Heart right ventricle (tissue), 16 donors: ENCODE measurements around the gene P2RX7. TPM values are rescaled to one million over a fixed set of nuclear protein-coding genes. Genes with fewer than 3 reads are reported as not detected.

Source experiments
- ATAC-seq, 8 donors: fragments of 200-7000 bp; cut with Tn5 transposase; one replicate each; pipeline ENCODE4 v1.9.1; 2020; ENCODE audit warnings: mild to moderate bottlenecking in 8 of 8, moderate library complexity in 8 of 8, moderate number of reproducible peaks in 1 of 8
- DNase-seq, 2 donors: peaks; one replicate each; pipeline ENCODE4 v3.0.0-alpha.2; 2020
- H3K27ac ChIP-seq, 10 donors: fragments of 200-600 bp; sonication (generic) in 2 of 10; one replicate each; pipeline versions ENCODE4 v1.5.0 to v1.8.0; 2020 to 2022; ENCODE audit warnings: mild to moderate bottlenecking in 3 of 10
- H3K27me3 ChIP-seq, 7 donors: fragments of 200-600 bp; one replicate each; pipeline ENCODE4 v1.8.0; 2021 to 2022; ENCODE audit warnings: mild to moderate bottlenecking in 2 of 7
- H3K36me3 ChIP-seq, 9 donors: fragments of 200-600 bp; sonication (generic) in 1 of 9; one replicate each; pipeline versions ENCODE4 v1.5.0 to v1.8.0; 2020 to 2022; ENCODE audit warnings: mild to moderate bottlenecking in 2 of 9
- H3K4me1 ChIP-seq, 9 donors: fragments of 200-600 bp; sonication (generic) in 1 of 9; one replicate each; pipeline versions ENCODE4 v1.5.0 to v1.8.0; 2020 to 2022; ENCODE audit warnings: mild to moderate bottlenecking in 4 of 9
- H3K4me3 ChIP-seq, 10 donors: fragments of 200-600 bp; sonication (generic) in 2 of 10; one replicate each; pipeline versions ENCODE4 v1.5.0 to v1.8.0; 2020 to 2022; ENCODE audit warnings: mild to moderate bottlenecking in 7 of 10, moderate library complexity in 2 of 10
- H3K9me3 ChIP-seq, 11 donors: fragments of 200-600 bp in 10 of 11; sonication (generic) in 2 of 11; one replicate each; pipeline versions ENCODE4 v1.5.0 to v1.8.0; 2013 to 2022; ENCODE audit warnings: mild to moderate bottlenecking in 2 of 11, control low read depth in 1 of 11, moderate library complexity in 1 of 11
- WGBS, 2 donors: extraction: QIAGEN DNeasy Blood & Tissue Kit; methylation state at CpG; one replicate each; pipeline ENCODE4 v1.1.7; 2013; ENCODE audit warnings: inconsistent platforms in 1 of 2; 5-methylcytosine and 5-hydroxymethylcytosine counted together
- intact Hi-C, 10 donors: fragments of 100-400 bp; cut with DNase I; formaldehyde crosslinking; loops; one replicate each; pipeline versions ENCODE4 v1.11.1 to v1.14.2; 2022
- polyA plus RNA-seq, 2 donors: library from polyadenylated mRNA; stranded (reverse); fragments of 200-250 nt; gene quantifications; one replicate each; pipeline ENCODE4 v1.2.3, GENCODE V29; 2013
- total RNA-seq, 10 donors: library from RNA; stranded (reverse); fragmentation: NEBNext Ultra II Directional in 3 of 10; extraction: Animal tissue kit (Norgen Biotek cat#: 25700) in 3 of 10; gene quantifications; one replicate each; pipeline versions ENCODE4 v1.2.1 to v1.2.4, GENCODE V29; 2021 to 2023
- TF ChIP-seq, protein P1 (sequence below), 9 donors: fragments of 200-600 bp; sonication (generic) in 2 of 9; IDR thresholded peaks; one replicate each; pipeline versions ENCODE4 v1.5.0 to v1.8.0; 2021 to 2022; ENCODE audit warnings: antibody characterized with exemption in 9 of 9, mild to moderate bottlenecking in 5 of 9, moderate library complexity in 1 of 9
- donor health status: Arrhythmogenic right ventricular cardiomyopathy.
- donor health status: ischemic (EF 13 %, LVEDD 7.1; RV severe dilation, severe dysfunction).
- donor health status: healthy with polysubstance abuse.
- donor health status: DM: no; HTN: yes; CAD: no.
- donor health status: DM: no; HTN: no; CAD: no.
- donor health status: ischemic (EF 25% LVEDD 6.9; RV normal size, moderate dysfunction).
- donor health status: ischemic (EF 25% LVEDD 5.7; RV mildly dilated, moderate dysfunction).
- donor health status: healthy.
- donor health status: DM: yes; HTN: yes; CAD: no.
- donor health status: Ischemic cardiomyopathy.
- donor health status: ischemic (EF 35%, LVEDD 5.7; RV mildly dilated, moderate dysfunction).
- donor health status: nonischemic (EF 11% LVEDD 7.7; RV severe dilation, severe dysfunction).
- donor health status: DM: yes; HTN: yes; CAD: no.
- donor health status: PGD.
- donor health status: ischemic (EF 29% LVEDD 5.4; RV normal size, mild dysfunction).
- donor health status: nonischemic (EF 23%, LVEDD 6.1; RV moderate dilation, normal function).

Gene P2RX7
- total and polyA plus RNA-seq, 12 donors, result 0.25 to 7.0 (median 1.6) TPM

DNA sequence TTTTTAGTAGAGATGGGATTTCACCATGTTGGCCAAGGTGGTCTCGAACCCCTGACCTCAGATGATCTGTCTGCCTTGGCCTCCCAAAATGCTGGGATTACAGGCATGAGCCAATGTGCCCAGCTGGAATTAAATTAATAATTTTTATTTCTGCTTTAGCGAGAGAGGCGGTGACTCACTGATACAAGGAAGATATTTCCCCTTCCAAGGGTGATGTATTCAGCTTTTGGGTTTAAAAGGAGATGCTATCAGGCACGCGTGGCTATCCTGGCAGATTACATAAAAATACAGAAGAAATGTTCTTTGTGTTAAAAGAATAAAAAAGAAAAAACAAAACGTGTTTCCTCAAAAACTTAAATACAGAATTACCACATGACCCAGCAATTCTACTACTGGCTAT is 12.4 kb upstream of the P2RX7 start:
- Histone ChIP-seq H3K27me3 (no peaks in the 10 kb centered on the region), H3K36me3 (no peaks in the 10 kb centered on the region), H3K4me1 (peaks cover 0 to 10% (median 0%) of the 10 kb centered on the region in 9 donors), H3K9me3 (no peaks in the 10 kb centered on the region), H3K4me3 (no peak overlapping the region), H3K27ac (no peak overlapping the region)
- intact Hi-C loops, result loop anchor here in 2 of 10 donors (5.0 to 10.0 kb wide), 2 partner anchors 74 to 87 kb away; no protein-coding TSS in a partner anchor
- ATAC-seq (no peak), DNase-seq (no peak)
- 65 to 74% methylated on average over 6 of the region's 6 CpGs for WGBS, 2 donors
- TF ChIP-seq, protein P1, sequence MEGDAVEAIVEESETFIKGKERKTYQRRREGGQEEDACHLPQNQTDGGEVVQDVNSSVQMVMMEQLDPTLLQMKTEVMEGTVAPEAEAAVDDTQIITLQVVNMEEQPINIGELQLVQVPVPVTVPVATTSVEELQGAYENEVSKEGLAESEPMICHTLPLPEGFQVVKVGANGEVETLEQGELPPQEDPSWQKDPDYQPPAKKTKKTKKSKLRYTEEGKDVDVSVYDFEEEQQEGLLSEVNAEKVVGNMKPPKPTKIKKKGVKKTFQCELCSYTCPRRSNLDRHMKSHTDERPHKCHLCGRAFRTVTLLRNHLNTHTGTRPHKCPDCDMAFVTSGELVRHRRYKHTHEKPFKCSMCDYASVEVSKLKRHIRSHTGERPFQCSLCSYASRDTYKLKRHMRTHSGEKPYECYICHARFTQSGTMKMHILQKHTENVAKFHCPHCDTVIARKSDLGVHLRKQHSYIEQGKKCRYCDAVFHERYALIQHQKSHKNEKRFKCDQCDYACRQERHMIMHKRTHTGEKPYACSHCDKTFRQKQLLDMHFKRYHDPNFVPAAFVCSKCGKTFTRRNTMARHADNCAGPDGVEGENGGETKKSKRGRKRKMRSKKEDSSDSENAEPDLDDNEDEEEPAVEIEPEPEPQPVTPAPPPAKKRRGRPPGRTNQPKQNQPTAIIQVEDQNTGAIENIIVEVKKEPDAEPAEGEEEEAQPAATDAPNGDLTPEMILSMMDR (IDR thresholded peaks at IDR 0.05), result no peak

DNA sequence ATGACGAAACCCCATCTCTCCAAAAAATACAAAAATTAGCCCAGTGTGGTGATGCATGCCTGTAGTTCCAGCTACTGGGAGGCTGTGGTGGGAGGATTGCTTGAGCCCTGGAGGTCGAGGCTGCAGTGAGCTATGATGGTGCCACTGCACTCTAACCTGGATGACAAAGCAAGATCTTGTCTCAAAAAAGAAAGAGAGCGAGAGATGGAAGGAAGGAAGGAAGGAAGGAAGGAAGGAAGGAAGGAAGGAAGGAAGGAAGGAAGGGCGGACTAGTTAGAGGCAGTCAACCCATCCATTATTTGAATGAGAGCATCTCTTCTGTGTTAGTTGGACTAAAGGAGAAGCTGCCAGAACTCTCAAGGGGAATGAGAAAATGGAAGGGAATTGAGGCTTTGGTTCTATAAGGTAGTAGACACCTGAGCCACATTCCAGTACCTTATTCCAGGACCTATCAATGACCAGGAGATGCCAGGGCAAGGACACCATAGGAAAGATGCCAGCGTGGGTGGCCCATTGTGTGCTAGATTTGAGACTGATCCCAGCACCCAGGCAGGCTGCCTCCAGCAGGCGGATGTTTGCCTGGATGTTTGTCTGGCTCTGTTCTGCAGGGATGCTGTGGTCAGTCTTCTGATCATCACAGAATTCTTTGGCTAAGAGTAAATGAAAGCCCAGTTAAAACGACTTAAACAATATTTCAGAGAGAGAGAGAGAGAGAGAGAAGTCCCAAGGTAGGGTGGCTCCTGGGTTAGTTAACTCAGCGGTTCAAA is 11.5 kb upstream of the P2RX7 start:
- no peaks in the 10 kb centered on the region for H3K9me3 ChIP-seq
- 79 to 80% methylated on average over 8 of the region's 8 CpGs for WGBS, 2 donors
- H3K36me3 ChIP-seq, result no peaks in the 10 kb centered on the region
- peaks cover 0 to 10% (median 0%) of the 10 kb centered on the region in 9 donors for H3K4me1 ChIP-seq
- H3K27me3 ChIP-seq, result no peaks in the 10 kb centered on the region
- DNase-seq (no peak), ATAC-seq (no peak)
- TF ChIP-seq, protein P1 (IDR thresholded peaks at IDR 0.05), result no peak
- H3K4me3 ChIP-seq, result no peak overlapping the region
- no peak overlapping the region for H3K27ac ChIP-seq
- intact Hi-C loops, result loop anchor here in 2 of 10 donors (5.0 to 10.0 kb wide), 2 partner anchors 74 to 86 kb away; no protein-coding TSS in a partner anchor

DNA sequence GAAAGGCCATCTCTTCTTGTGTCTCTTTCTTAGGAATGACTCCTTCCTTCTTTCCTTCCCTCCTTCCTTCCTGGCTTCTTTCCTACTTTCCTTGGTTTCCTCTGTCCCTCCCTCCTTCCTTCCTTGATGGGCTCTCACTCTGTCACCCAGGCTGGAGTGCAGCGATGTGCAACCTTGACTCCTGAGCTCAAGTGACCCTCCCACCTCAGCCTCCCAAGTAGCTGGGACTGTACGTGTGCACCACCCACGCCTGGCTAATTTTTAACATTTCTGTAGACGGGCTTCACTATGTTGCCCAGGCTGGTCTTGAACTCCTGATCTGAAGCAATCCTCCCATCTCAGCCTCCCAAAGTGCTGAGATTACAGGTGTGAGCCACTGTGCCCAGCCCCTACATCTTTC is 10.9 kb upstream of the P2RX7 start:
- Histone ChIP-seq H3K9me3 (no peaks in the 10 kb centered on the region), H3K36me3 (no peaks in the 10 kb centered on the region), H3K4me1 (peaks cover 0 to 10% (median 0%) of the 10 kb centered on the region in 9 donors), H3K4me3 (no peak overlapping the region), H3K27me3 (no peaks in the 10 kb centered on the region), H3K27ac (no peak overlapping the region)
- ATAC-seq, result no peak
- TF ChIP-seq, protein P1 (IDR thresholded peaks at IDR 0.05), result no peak
- no peak for DNase-seq
- 85 to 91% methylated on average over 4 of the region's 4 CpGs for WGBS, 2 donors
- intact Hi-C loops, result loop anchor here in 2 of 10 donors (5.0 to 10.0 kb wide), 2 partner anchors 73 to 85 kb away; no protein-coding TSS in a partner anchor

DNA sequence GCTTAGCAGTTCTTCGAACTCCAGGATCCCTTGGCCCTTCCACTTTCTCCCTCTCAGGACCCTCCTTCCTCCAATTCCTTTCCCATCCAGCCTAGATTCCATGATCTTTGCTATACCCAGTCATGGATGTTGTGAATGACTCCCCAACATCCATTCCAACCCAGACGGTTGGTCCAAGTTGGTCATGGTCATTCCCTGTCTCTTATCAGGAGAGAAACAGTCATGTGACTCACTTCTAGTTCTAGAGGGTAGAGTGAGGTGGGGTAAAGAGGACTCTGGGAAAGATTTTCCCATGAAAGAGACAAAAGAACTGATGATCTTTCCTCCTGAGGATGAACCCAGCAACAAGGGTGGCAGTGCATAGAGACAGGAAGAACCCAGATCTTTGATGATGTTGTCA is 9.2 kb upstream of the P2RX7 start:
- TF ChIP-seq, protein P1 (IDR thresholded peaks at IDR 0.05), result no peak
- H3K4me1 ChIP-seq, result peaks cover 0 to 19% (median 10%) of the 10 kb centered on the region in 9 donors
- H3K27ac ChIP-seq, result no peak overlapping the region
- 88 to 91% methylated on average over 2 of the region's 2 CpGs for WGBS, 2 donors
- no peak overlapping the region for H3K4me3 ChIP-seq
- DNase-seq (no peak), ATAC-seq (no peak)
- intact Hi-C loops, result loop anchor here in 2 of 10 donors (5.0 to 10.0 kb wide), 2 partner anchors 71 to 84 kb away; no protein-coding TSS in a partner anchor
- no peaks in the 10 kb centered on the region for H3K36me3 ChIP-seq
- H3K27me3 ChIP-seq, result no peaks in the 10 kb centered on the region
- H3K9me3 ChIP-seq, result no peaks in the 10 kb centered on the region
